Chondrocyte (in vitro differentiated cells): ENCODE data around the gene ITPR3. TPM values are rescaled to one million over a fixed set of nuclear protein-coding genes. Genes with fewer than 3 reads are reported as not detected.
A peak's percentile ranks its signal among the peaks of the same experiment; 100 is the strongest.

ENCODE experiments used
- DNase-seq: peaks from one replicate; pipeline ENCODE4 v3.0.0; 2021; ENCODE audit warnings: mixed read lengths, low spot score
- H3K27ac Mint-ChIP-seq: one replicate; pipeline ENCODE4 v1.8.0; 2021; ENCODE audit warnings: mild to moderate bottlenecking, moderate library complexity, mixed read lengths; ENCODE audit not compliant: unreplicated experiment
- H3K27me3 Mint-ChIP-seq: 2 replicates; pipeline ENCODE4 v1.8.0; 2021; ENCODE audit warnings: low read depth, mixed read lengths
- H3K36me3 Mint-ChIP-seq: 2 replicates; pipeline ENCODE4 v1.8.0; 2021; ENCODE audit warnings: low read depth, mixed read lengths
- H3K4me1 Mint-ChIP-seq: 2 replicates; pipeline ENCODE4 v1.8.0; 2021; ENCODE audit warnings: low read depth, mild to moderate bottlenecking, mixed read lengths
- H3K4me3 Mint-ChIP-seq: one replicate; pipeline ENCODE4 v1.8.0; 2021; ENCODE audit warnings: mild to moderate bottlenecking, moderate library complexity, mixed read lengths; ENCODE audit not compliant: unreplicated experiment
- H3K9me3 Mint-ChIP-seq: 2 replicates; pipeline ENCODE4 v1.8.0; 2021; ENCODE audit warnings: low read depth, mixed read lengths
- total RNA-seq: library from RNA; stranded (reverse); gene quantifications from 3 replicates; pipeline ENCODE4 v1.2.1, GENCODE V29; 2021
- TF ChIP-seq, protein P1 (sequence below): fragments of 200-600 bp; sonication (generic); IDR thresholded peaks from 2 replicates; pipeline ENCODE4 v1.5.0; 2021; ENCODE audit warnings: antibody characterized with exemption, mild to moderate bottlenecking, moderate library complexity

ITPR3 gene
- total RNA-seq, 1 donor from 2014 or later, result 10.0 TPM

DNA sequence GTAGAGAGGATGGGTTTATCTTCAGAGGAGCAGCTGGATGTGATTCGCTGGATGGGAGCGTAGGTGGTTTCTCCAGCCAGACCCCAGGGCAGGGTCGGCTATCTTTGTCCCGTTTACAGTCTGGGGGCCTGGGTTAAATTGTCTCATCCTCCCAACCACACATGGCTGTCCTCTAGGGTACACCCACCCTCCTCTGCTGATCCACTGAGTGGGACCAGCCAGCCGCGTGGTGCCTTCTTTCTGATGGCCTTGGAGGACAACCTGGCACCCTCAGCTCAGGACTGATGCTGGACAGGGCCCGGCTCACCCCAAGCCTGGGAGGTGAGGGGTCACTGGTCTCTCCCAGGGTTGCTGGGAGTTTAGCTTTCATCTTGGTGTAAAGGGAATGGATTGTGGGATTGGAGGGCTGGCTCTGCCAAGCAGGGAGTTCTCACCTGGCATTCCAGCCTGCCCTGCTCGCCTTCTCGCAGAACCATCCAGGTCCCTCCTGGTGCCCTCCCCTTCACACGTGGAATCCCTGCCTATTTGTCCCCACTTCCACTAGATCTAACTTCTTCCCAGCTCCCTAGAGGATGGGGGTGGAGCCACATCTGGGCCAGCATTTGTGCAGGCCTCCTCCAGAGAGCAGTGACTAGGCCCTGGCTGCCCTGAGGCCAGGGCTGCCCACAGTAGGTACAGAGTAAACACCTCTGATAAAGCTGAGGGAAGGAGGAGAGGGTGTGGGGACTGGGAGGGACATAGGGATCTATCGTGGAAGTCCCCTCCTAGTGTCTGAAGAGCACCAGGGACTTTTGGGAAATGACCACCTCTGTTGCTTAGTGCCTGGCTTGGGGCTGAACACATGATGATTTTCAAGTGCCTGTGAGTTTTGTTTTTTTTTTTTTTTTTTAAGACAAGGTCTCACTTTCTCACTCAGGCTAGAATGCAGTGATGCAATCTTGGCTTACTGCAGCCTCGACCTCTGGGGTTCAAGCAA, 1.6 kb downstream of the ITPR3 start:
- Mint-ChIP-seq H3K27ac (no peak overlapping the region), H3K36me3 (no peaks in the 10 kb centered on the region), H3K4me3 (peak overlapping the region; percentile 63), H3K27me3 (no peaks in the 10 kb centered on the region), H3K9me3 (no peaks in the 10 kb centered on the region), H3K4me1 (peaks cover 21% of the 10 kb centered on the region)
- TF ChIP-seq, protein P1, sequence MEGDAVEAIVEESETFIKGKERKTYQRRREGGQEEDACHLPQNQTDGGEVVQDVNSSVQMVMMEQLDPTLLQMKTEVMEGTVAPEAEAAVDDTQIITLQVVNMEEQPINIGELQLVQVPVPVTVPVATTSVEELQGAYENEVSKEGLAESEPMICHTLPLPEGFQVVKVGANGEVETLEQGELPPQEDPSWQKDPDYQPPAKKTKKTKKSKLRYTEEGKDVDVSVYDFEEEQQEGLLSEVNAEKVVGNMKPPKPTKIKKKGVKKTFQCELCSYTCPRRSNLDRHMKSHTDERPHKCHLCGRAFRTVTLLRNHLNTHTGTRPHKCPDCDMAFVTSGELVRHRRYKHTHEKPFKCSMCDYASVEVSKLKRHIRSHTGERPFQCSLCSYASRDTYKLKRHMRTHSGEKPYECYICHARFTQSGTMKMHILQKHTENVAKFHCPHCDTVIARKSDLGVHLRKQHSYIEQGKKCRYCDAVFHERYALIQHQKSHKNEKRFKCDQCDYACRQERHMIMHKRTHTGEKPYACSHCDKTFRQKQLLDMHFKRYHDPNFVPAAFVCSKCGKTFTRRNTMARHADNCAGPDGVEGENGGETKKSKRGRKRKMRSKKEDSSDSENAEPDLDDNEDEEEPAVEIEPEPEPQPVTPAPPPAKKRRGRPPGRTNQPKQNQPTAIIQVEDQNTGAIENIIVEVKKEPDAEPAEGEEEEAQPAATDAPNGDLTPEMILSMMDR, result no peak
- DNase-seq, result no peak

DNA sequence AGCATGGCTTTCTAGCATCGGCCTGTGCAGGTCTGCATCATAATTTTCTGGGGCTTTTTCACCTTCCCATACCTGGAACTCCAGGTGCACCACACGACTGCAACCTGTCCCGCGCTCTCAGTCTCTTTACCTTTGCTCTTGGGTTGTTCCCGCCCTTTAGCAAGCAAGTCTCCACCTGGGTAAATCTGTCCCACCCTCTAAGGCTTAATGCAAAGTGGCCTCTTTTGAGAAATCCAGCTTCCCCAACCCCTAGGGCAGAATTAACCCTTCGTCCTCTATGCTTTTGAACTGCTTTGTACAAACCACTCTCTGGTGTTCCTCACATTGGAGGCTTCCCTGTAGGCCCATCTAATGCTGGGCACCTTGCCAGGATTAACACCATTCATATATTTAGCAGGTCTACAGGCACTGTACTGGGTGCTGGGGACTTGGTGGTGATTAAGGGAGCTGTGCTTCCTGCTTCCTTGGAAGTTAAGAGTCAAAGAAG, 2.8 kb downstream of the ITPR3 start:
- DNase-seq, result no peak
- TF ChIP-seq, protein P1, result no peak
- H3K4me1 Mint-ChIP-seq, result peaks cover 21% of the 10 kb centered on the region
- H3K27me3 Mint-ChIP-seq, result no peaks in the 10 kb centered on the region
- H3K4me3 Mint-ChIP-seq, result no peak overlapping the region
- H3K36me3 Mint-ChIP-seq, result no peaks in the 10 kb centered on the region
- H3K9me3 Mint-ChIP-seq, result no peaks in the 10 kb centered on the region
- peak overlapping the region; percentile 8 for H3K27ac Mint-ChIP-seq

DNA sequence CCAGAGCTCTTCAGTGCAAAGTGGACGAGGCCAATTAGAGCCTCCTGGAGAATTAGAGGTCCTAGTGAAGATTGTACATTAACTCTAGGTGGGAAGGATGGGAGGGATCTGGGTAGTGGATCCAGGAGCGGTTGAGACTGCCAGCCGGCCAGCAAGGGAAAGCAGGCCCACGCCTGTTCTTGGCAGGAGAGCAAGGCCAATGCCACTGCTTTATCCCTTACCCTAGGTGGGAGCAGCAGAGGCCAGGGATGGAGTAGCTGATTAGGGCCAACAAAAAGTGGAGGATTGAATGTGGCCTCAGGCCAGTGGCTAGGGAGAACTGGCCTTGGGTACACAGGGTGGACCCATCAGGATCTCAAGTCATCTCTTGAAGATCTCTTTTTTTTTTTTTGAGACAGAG, 3.7 kb downstream of the ITPR3 start:
- no peak overlapping the region for H3K27ac Mint-ChIP-seq
- H3K4me3 Mint-ChIP-seq, result no peak overlapping the region
- H3K27me3 Mint-ChIP-seq, result no peaks in the 10 kb centered on the region
- TF ChIP-seq, protein P1, result no peak
- DNase-seq, result no peak
- no peaks in the 10 kb centered on the region for H3K36me3 Mint-ChIP-seq
- no peaks in the 10 kb centered on the region for H3K9me3 Mint-ChIP-seq
- H3K4me1 Mint-ChIP-seq, result peaks cover 18% of the 10 kb centered on the region

DNA sequence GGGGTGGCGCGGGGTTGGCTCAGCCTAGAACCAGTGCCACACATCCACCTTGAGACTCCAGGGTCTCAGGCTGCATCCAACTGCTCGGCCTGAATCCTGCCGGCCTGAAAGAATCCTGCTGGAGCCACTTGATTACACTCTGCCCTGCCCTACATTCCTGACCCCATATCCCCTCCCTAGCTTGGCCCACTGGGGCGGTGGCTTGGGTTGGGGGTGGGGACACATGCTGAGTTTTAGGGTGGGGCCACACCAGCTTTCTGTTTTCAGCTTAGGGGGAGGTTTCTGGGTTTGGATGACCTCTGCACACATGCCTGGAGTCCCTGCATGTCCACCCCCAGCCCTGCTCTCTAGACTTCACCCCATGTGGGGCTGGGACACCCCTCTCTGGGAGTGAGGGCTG, 6.8 kb downstream of the ITPR3 start:
- Mint-ChIP-seq H3K4me3 (no peak overlapping the region), H3K9me3 (no peaks in the 10 kb centered on the region), H3K27ac (no peak overlapping the region), H3K27me3 (no peaks in the 10 kb centered on the region), H3K36me3 (no peaks in the 10 kb centered on the region), H3K4me1 (peaks cover 19% of the 10 kb centered on the region)
- TF ChIP-seq, protein P1, result no peak
- DNase-seq, result no peak

DNA sequence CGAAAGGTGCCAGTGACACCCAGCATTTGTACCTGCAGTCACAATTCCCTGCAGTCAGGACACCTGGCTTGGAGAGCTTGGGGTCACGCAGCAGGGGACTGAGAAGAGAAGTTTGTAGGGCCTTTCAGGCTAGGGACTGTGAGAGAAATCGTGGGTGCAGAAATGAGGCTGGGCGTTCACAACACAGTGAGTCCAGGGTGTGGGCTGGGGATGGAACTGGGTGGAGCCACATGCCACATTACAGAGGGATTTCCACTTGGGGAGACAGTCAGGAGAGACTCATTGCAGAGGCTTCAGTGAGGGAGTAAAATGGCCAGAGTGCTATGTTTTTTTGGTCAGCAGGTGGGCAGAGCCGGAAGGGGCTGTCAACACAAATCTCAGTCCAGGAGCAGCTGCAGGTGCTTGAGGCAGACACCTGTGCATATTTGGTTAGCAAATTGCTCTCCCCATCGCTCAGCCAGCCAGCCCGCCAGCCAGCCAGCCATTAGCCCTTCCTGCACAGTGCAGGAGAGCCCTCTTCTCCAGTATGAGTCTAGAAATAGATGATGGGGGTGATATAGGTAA, 7.4 kb downstream of the ITPR3 start:
- Mint-ChIP-seq H3K27me3 (no peaks in the 10 kb centered on the region), H3K27ac (no peak overlapping the region), H3K4me1 (peaks cover 23% of the 10 kb centered on the region), H3K9me3 (no peaks in the 10 kb centered on the region), H3K36me3 (no peaks in the 10 kb centered on the region), H3K4me3 (no peak overlapping the region)
- TF ChIP-seq, protein P1, result no peak
- no peak for DNase-seq
